Left lung (tissue), 10 donors: ENCODE results near the gene DAB2IP. TPM values are rescaled to one million over a fixed set of nuclear protein-coding genes. Genes with fewer than 3 reads are reported as not detected.

ENCODE experiments used
- ATAC-seq: fragments of 200-7000 bp; cut with Tn5 transposase; one replicate; pipeline ENCODE4 v1.9.1; 2020; ENCODE audit warnings: moderate library complexity
- DNase-seq, 4 donors: peaks; one replicate each; pipeline ENCODE4 v3.0.0-alpha.2; 2013 to 2020
- H3K27ac ChIP-seq, 2 donors: fragments of 200-600 bp; sonication (generic) in 1 of 2; one replicate each; pipeline versions ENCODE4 v1.5.0 to v1.8.0; 2020 to 2021
- H3K27me3 ChIP-seq, 2 donors: fragments of 200-600 bp; sonication (generic) in 1 of 2; one replicate each; pipeline versions ENCODE4 v1.5.0 to v1.8.0; 2020 to 2021
- H3K36me3 ChIP-seq, 2 donors: fragments of 200-600 bp; sonication (generic) in 1 of 2; one replicate each; pipeline versions ENCODE4 v1.5.0 to v1.8.0; 2020 to 2021
- H3K4me1 ChIP-seq, 2 donors: fragments of 200-600 bp; one replicate each; pipeline ENCODE4 v1.8.0; 2021
- H3K4me3 ChIP-seq, 2 donors: fragments of 200-600 bp; sonication (generic) in 1 of 2; one replicate each; pipeline versions ENCODE4 v1.5.0 to v1.8.0; 2020 to 2021; ENCODE audit warnings: mild to moderate bottlenecking in 1 of 2
- H3K9me3 ChIP-seq, 2 donors: fragments of 200-600 bp; sonication (generic) in 1 of 2; one replicate each; pipeline versions ENCODE4 v1.5.0 to v1.8.0; 2020 to 2021
- intact Hi-C, 2 donors: fragments of 100-400 bp; cut with DNase I; formaldehyde crosslinking; loops; one replicate each; pipeline versions ENCODE4 v1.11.2 to v1.14.2; 2022
- polyA plus RNA-seq, 6 donors: library from polyadenylated mRNA; unstranded; fragments of 120-200 nt; gene quantifications; one replicate each; pipeline ENCODE4 v1.2.1, GENCODE V29; 2013; ENCODE audit not compliant: insufficient read length in 6 of 6
- total RNA-seq, 2 donors: library from RNA; stranded (reverse); fragmentation: NEBNext Ultra II Directional; extraction: Animal tissue kit (Norgen Biotek cat#: 25700); gene quantifications; one replicate each; pipeline ENCODE4 v1.2.1, GENCODE V29; 2021
- TF ChIP-seq, protein P1 (sequence below), 2 donors: fragments of 200-600 bp; sonication (generic) in 1 of 2; IDR thresholded peaks; one replicate each; pipeline versions ENCODE4 v1.5.0 to v1.8.0; 2021; ENCODE audit warnings: antibody characterized with exemption in 2 of 2
- donor health status: DM: no; HTN: yes; CAD: no.
- donor health status: DM: no; HTN: no; CAD: no.

DAB2IP gene
- total and polyA plus RNA-seq, 8 donors, result 25.0 to 53.4 (median 34.6) TPM

DNA sequence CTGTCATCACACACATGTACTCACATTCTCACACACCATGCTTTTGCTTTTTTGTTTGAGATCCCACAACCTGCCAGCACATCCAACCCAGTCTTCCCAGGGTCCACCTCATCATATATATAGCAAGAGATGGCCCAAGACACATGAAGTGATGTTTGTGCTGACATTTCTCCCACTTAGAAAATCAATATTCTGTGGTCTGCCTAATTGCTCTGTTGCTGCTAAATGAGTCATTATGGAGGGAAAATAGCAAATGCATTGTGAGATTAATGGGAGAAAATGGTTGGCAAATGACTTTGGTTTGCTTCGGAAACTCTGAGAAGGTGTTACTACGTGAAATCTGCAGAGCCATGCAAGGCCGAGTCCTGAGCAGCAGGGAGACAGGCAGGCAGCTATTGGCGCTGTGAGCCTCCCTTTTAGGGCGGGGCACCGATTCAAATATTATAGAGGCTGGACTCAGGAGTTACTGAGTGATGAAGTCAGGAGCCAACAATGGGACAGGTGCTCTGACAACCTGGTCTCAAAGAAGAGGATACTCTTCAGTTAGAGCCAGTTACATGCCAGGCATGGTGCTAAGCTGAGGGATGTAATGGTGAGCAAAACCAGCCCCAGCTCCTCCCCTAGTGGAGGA is 62.8 kb downstream of the DAB2IP start:
- H3K27me3 ChIP-seq, result no peaks in the 10 kb centered on the region
- intact Hi-C loops, result no loop called here
- no peak overlapping the region for H3K4me3 ChIP-seq
- ATAC-seq, result no peak
- no peaks in the 10 kb centered on the region for H3K9me3 ChIP-seq
- H3K4me1 ChIP-seq, result peaks cover 0 to 3% of the 10 kb centered on the region in 2 donors
- no peaks in the 10 kb centered on the region for H3K36me3 ChIP-seq
- DNase-seq, result no peak
- TF ChIP-seq, protein P1, sequence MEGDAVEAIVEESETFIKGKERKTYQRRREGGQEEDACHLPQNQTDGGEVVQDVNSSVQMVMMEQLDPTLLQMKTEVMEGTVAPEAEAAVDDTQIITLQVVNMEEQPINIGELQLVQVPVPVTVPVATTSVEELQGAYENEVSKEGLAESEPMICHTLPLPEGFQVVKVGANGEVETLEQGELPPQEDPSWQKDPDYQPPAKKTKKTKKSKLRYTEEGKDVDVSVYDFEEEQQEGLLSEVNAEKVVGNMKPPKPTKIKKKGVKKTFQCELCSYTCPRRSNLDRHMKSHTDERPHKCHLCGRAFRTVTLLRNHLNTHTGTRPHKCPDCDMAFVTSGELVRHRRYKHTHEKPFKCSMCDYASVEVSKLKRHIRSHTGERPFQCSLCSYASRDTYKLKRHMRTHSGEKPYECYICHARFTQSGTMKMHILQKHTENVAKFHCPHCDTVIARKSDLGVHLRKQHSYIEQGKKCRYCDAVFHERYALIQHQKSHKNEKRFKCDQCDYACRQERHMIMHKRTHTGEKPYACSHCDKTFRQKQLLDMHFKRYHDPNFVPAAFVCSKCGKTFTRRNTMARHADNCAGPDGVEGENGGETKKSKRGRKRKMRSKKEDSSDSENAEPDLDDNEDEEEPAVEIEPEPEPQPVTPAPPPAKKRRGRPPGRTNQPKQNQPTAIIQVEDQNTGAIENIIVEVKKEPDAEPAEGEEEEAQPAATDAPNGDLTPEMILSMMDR (IDR thresholded peaks at IDR 0.05), result no peak
- no peak overlapping the region for H3K27ac ChIP-seq

DNA sequence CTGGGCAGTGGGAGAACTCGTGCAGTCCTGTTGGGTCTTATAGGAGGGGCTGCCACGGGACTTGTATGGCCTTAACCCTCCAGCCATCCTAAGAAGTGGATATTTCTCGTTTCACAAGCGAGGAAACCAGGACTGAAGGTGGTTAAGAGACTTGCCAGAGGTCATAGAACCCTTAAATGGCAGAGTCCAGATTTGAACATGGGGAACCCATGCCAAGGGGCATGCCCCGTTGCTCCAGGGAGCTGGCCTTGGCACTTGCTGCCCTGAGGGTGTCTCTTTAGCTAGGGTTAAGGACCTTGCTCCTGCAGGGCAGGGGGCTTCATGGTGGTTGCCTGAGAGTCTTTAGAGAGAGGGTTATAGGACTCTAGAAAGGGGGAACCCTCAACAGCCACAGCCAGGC is 63.4 kb downstream of the DAB2IP start:
- H3K4me1 ChIP-seq, result peaks cover 0 to 6% of the 10 kb centered on the region in 2 donors
- no peak overlapping the region for H3K27ac ChIP-seq
- no peak for DNase-seq
- H3K36me3 ChIP-seq, result no peaks in the 10 kb centered on the region
- intact Hi-C loops, result no loop called here
- H3K9me3 ChIP-seq, result no peaks in the 10 kb centered on the region
- no peak for ATAC-seq
- H3K27me3 ChIP-seq, result no peaks in the 10 kb centered on the region
- TF ChIP-seq, protein P1 (IDR thresholded peaks at IDR 0.05), result no peak
- no peak overlapping the region for H3K4me3 ChIP-seq

DNA sequence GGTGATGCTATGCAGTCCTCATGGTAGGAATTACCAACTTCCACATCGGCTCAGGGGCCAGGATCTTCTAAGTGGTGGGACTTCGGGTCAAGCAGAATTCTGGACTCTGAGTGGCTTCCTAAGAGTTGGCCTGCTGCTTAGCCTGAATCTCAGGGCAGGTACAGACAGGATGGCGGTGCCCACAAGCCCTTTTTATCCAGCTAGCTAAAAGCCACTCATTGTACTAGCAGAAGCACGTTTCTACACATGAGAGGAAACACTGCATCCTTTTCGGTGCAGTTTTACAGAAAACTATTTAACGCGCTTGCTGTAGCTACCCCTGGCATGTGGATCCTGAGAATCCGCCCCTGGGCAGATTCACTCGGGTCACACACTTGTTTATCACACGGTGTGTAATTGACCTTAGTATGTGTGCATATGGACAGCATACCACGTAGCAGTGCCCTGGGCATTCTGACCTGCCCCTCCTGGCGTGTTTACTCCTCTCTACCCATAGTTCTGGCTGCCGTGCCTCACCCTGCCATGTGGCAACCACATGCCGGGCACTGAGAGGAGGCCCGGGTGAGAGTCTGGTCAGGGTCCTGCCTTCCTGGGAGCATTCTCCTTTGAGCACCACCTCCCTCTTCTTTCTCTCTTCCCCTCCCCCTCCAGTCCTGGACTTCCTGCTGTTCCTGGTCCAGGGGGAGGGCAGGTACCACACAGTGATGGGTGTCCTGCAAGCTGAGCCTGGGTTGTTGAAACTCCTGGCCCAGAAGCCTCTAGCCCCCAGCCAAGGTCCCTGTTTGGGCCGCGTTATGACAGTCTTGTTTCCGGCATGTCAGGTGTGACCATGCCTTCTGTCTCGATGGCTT is 65.9 kb downstream of the DAB2IP start:
- no peaks in the 10 kb centered on the region for H3K9me3 ChIP-seq
- TF ChIP-seq, protein P1 (IDR thresholded peaks at IDR 0.05), result no peak
- H3K27ac ChIP-seq, result no peak overlapping the region
- intact Hi-C loops, result no loop called here
- H3K4me1 ChIP-seq, result peaks cover 0 to 26% of the 10 kb centered on the region in 2 donors
- DNase-seq (no peak), ATAC-seq (no peak)
- no peaks in the 10 kb centered on the region for H3K36me3 ChIP-seq
- no peak overlapping the region for H3K4me3 ChIP-seq
- no peaks in the 10 kb centered on the region for H3K27me3 ChIP-seq

DNA sequence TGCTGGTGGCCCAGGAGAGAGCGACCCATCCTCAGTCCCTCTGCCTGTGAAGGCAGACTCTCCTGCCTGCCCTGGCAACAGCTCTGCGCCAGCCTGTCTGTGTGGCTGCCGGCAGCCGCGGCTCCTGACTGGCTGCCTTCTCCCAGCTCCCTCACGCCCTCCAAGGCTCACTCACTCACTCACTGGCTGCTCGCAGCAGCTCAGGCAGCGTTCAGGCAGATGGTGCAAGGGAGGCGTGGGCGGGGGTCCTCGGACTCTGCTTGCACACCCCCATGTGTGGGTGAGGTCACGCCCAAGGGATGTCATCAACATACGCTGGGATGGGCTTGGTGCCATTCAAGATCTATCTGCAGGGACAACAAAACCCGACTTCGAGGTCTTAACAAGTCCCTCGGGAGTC is 66.7 kb downstream of the DAB2IP start:
- H3K36me3 ChIP-seq, result no peaks in the 10 kb centered on the region
- no peaks in the 10 kb centered on the region for H3K9me3 ChIP-seq
- H3K27me3 ChIP-seq, result no peaks in the 10 kb centered on the region
- H3K4me3 ChIP-seq, result no peak overlapping the region
- ATAC-seq (peak; percentile 43), DNase-seq (peak in 1 of 4 donors; percentile 66)
- intact Hi-C loops, result no loop called here
- TF ChIP-seq, protein P1 (IDR thresholded peaks at IDR 0.05), result no peak
- no peak overlapping the region for H3K27ac ChIP-seq
- H3K4me1 ChIP-seq, result peaks cover 0 to 27% of the 10 kb centered on the region in 2 donors

DNA sequence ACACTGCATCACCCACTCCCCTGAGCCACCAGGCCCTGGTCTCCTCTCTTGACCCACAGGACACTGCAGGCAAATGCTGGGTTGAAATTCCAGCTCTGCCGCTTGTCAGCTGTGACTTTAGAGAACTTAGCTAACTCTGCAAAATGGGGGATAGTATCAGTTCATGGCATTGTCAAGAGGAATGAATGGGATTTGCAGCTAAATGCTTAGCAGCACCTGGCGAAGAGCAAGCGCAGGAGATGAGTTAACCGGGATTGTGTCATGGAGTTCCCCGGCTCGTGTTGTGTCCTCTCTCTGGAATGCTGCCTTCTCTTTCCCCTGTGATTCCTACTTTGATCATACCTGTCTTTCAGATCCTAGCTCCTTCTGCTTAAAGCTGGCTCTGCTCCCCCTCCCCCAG is 67.1 kb downstream of the DAB2IP start:
- TF ChIP-seq, protein P1 (IDR thresholded peaks at IDR 0.05), result no peak
- intact Hi-C loops, result no loop called here
- Histone ChIP-seq H3K4me3 (no peak overlapping the region), H3K9me3 (no peaks in the 10 kb centered on the region), H3K27ac (no peak overlapping the region), H3K27me3 (no peaks in the 10 kb centered on the region), H3K4me1 (peaks cover 0 to 30% of the 10 kb centered on the region in 2 donors), H3K36me3 (no peaks in the 10 kb centered on the region)
- DNase-seq, result no peak
- no peak for ATAC-seq
